GM12878 (cell line): ENCODE results near the gene TELO2. TPM values are rescaled to one million over a fixed set of nuclear protein-coding genes. Genes with fewer than 3 reads are reported as not detected.

Experiments
- ATAC-seq: fragments of 200-7000 bp; cut with Tn5 transposase; 3 replicates; pipeline ENCODE4 v1.9.1; 2020; ENCODE audit warnings: mild to moderate bottlenecking, moderate library complexity
- BruUV-seq: library from RNA; stranded (reverse); fragments of 400-500 nt; replicated peaks from 2 replicates; lab custom pipeline; 2021; lab: Mats Ljungman, UMichigan
- CTCF ChIA-PET: fragments of 300-600 bp; sonication (Branson Sonifier 250); formaldehyde crosslinking; extraction: SDS; loops from one replicate; lab custom pipeline; 2021; ENCODE audit warnings: inconsistent platforms; lab: Yijun Ruan, JAX
- POLR2A ChIA-PET: fragments of 350-600 bp; formaldehyde crosslinking; extraction: SDS; loops from one replicate; lab custom pipeline; 2021; ENCODE audit warnings: inconsistent platforms; lab: Charles Lee
- RAD21 ChIA-PET: fragments of 300-600 bp; sonication (Branson Sonifier 250); formaldehyde crosslinking; loops from one replicate; lab custom pipeline; 2023; ENCODE audit warnings: antibody characterized with exemption; ENCODE audit not compliant: unreplicated experiment; lab: Charles Lee
- SMC1A ChIA-PET: fragments of 300-600 bp; sonication (Branson Sonifier 250); formaldehyde crosslinking; loops from one replicate; lab custom pipeline; 2023; ENCODE audit not compliant: unreplicated experiment, uncharacterized antibody; lab: Charles Lee
- DNase-seq: peaks from one replicate; pipeline ENCODE4 v3.0.0-alpha.2; 2011; ENCODE audit warnings: low read depth, low spot score
- FAIRE-seq: peaks from 3 replicates; lab custom pipeline; 2011; peaks lifted over from hg19 to GRCh38; lab: Jason Lieb, UNC
- H2AFZ ChIP-seq: 2 replicates; pipeline ENCODE4 v1.6.0; 2011; ENCODE audit warnings: low read depth, low read length, control low read depth; ENCODE audit not compliant: control insufficient read depth
- H3K27ac ChIP-seq: 2 replicates; pipeline ENCODE4 v1.5.1; 2011; ENCODE audit warnings: control low read depth; ENCODE audit not compliant: control insufficient read depth, insufficient read depth
- H3K27me3 ChIP-seq, 2 experiments: replicated peaks in 1 of 2; 2 replicates each; pipeline versions ENCODE4 v1.6.0 to v1.6.1; 2011; ENCODE audit warnings: low read length in 1 of 2; ENCODE audit not compliant: control insufficient read depth in 2 of 2, insufficient read depth in 2 of 2
- H3K36me3 ChIP-seq, 2 experiments: 2 replicates each; pipeline ENCODE4 v1.5.1; 2011; ENCODE audit warnings: low read length in 1 of 2; ENCODE audit not compliant: control insufficient read depth in 2 of 2, insufficient read depth in 2 of 2
- H3K4me1 ChIP-seq: 2 replicates; pipeline ENCODE4 v1.6.1; 2011; ENCODE audit warnings: mild to moderate bottlenecking, low read length, moderate library complexity, mixed read lengths; ENCODE audit not compliant: control insufficient read depth, insufficient read depth
- H3K4me2 ChIP-seq: 2 replicates; pipeline ENCODE4 v1.6.0; 2011; ENCODE audit warnings: control low read depth; ENCODE audit not compliant: control insufficient read depth, insufficient read depth
- H3K4me3 ChIP-seq: fragments of 200-600 bp; sonication (generic); 2 replicates; pipeline ENCODE4 v1.5.1; 2016
- H3K79me2 ChIP-seq: 2 replicates; pipeline ENCODE4 v1.6.0; 2011; ENCODE audit warnings: low read length; ENCODE audit not compliant: control insufficient read depth, insufficient read depth
- H3K9ac ChIP-seq: 2 replicates; pipeline ENCODE4 v1.8.0; 2011; ENCODE audit warnings: low read length, control low read depth, mixed read lengths; ENCODE audit not compliant: control insufficient read depth, insufficient read depth
- H3K9me3 ChIP-seq: replicated peaks from 3 replicates; pipeline ENCODE4 v1.5.1; 2011; ENCODE audit warnings: mild to moderate bottlenecking, low read length; ENCODE audit not compliant: control insufficient read depth, insufficient read depth
- H4K20me1 ChIP-seq: 2 replicates; pipeline ENCODE4 v1.6.0; 2011; ENCODE audit not compliant: control insufficient read depth, insufficient read depth
- CBX3 ChIP-seq: fragments of 200-600 bp; sonication (generic); IDR thresholded peaks from 2 replicates; pipeline ENCODE4 v1.6.1; 2016; ENCODE audit warnings: low read depth, borderline replicate concordance
- EP300 ChIP-seq, 2 experiments: fragments of 150-350 bp in 1 of 2; IDR thresholded peaks; 2 replicates each; pipeline ENCODE4 v1.6.1; 2011 to 2012; ENCODE audit warnings: low read depth in 2 of 2, low read length in 2 of 2, borderline replicate concordance in 1 of 2, improper control_type of control experiment in 1 of 2, inconsistent platforms in 1 of 2; ENCODE audit not compliant: control insufficient read depth in 1 of 2
- ETV6 ChIP-seq, 2 experiments: fragments of 450-650 bp in 1 of 2; IDR thresholded peaks in 1 of 2; conservative IDR thresholded peaks in 1 of 2; 2 replicates each; pipeline ENCODE4 v1.6.1; 2014; ENCODE audit warnings: antibody characterized with exemption in 1 of 2, borderline replicate concordance in 1 of 2, low read depth in 1 of 2, mild to moderate bottlenecking in 1 of 2, moderate library complexity in 1 of 2
- HCFC1 ChIP-seq: fragments of 150-350 bp; IDR thresholded peaks from 2 replicates; pipeline ENCODE4 v1.6.1; 2014; ENCODE audit warnings: low read length
- HDAC6 ChIP-seq: fragments of 200-600 bp; sonication (generic); IDR thresholded peaks from one replicate; pipeline ENCODE4 v1.8.0; 2017; ENCODE audit warnings: antibody characterized with exemption; ENCODE audit not compliant: unreplicated experiment
- KAT2A ChIP-seq: conservative IDR thresholded peaks from 2 replicates; pipeline ENCODE4 v1.6.1; 2011; ENCODE audit warnings: low read depth, low read length; ENCODE audit not compliant: control insufficient read depth
- KDM1A ChIP-seq: fragments of 200-600 bp; sonication (generic); IDR thresholded peaks from 2 replicates; pipeline ENCODE4 v1.6.1; 2016; ENCODE audit warnings: borderline replicate concordance
- MEF2B ChIP-seq: fragments of 450-650 bp; IDR thresholded peaks from 2 replicates; pipeline ENCODE4 v1.6.1; 2018; ENCODE audit warnings: mild to moderate bottlenecking, moderate library complexity; ENCODE audit not compliant: partially characterized antibody, poor library complexity, severe bottlenecking
- NFYA ChIP-seq: IDR thresholded peaks from 2 replicates; pipeline ENCODE4 v1.6.1; 2011; ENCODE audit warnings: low read depth, mild to moderate bottlenecking, low read length, improper control_type of control experiment, borderline replicate concordance
- POLR2AphosphoS2 ChIP-seq: IDR thresholded peaks from 2 replicates; pipeline ENCODE4 v1.6.1; 2011; ENCODE audit warnings: low read depth, mild to moderate bottlenecking, low read length, improper control_type of control experiment, moderate library complexity
- RB1 ChIP-seq: fragments of 450-650 bp; formaldehyde crosslinking; IDR thresholded peaks from 2 replicates; pipeline ENCODE4 v1.6.1; 2017; ENCODE audit warnings: mild to moderate bottlenecking, borderline replicate concordance
- TBL1XR1 ChIP-seq: IDR thresholded peaks from 2 replicates; pipeline ENCODE4 v1.6.1; 2012; ENCODE audit warnings: low read depth, low read length, improper control_type of control experiment
- TCF3 ChIP-seq: IDR thresholded peaks from 2 replicates; pipeline ENCODE4 v1.6.1; 2012; ENCODE audit warnings: low read depth, mild to moderate bottlenecking, low read length, borderline replicate concordance; ENCODE audit not compliant: insufficient read depth
- ZBED1 ChIP-seq: IDR thresholded peaks from 2 replicates; pipeline ENCODE4 v1.6.1; 2016; ENCODE audit warnings: borderline replicate concordance
- ZZZ3 ChIP-seq: IDR thresholded peaks from 2 replicates; pipeline ENCODE4 v1.6.1; 2011; ENCODE audit warnings: low read depth; ENCODE audit not compliant: control insufficient read depth, insufficient read length
- WGBS: methylation state at CpG from one replicate; pipeline ENCODE4 v1.1.6; 2016; ENCODE audit warnings: low lambda C conversion rate; ENCODE audit not compliant: insufficient replicate concordance, insufficient coverage; ENCODE audit errors: missing lambda C conversion rate; 5-methylcytosine and 5-hydroxymethylcytosine counted together
- in situ Hi-C: fragments of 300-500 bp; cut with MboI; formaldehyde crosslinking; loops from 9 replicates; pipeline ENCODE4 v1.14.3; 2018; ENCODE audit warnings: mixed read lengths
- intact Hi-C: fragments of 100-400 bp; cut with micrococcal nuclease; formaldehyde crosslinking; loops from one replicate; pipeline ENCODE4 v1.14.2; 2022; ENCODE audit not compliant: unreplicated experiment
- polyA plus RNA-seq, 11 experiments: library from polyadenylated mRNA; depleted of rRNA in 4 of 11; unstranded in 6 of 11; stranded (reverse) in 5 of 11; fragments of >200 nt; fragmentation: Nextera tagmentation in 4 of 11; fragmentation: Illumina TruSeq in 1 of 11; extraction: Ambion mirVana in 4 of 11; extraction: Trizol in 1 of 11; gene quantifications; 1 replicate in 1 of 11; 2 replicates in 10 of 11; pipeline versions ENCODE4 v1.2.1 to v1.2.3, GENCODE V29; 2011 to 2016; ENCODE audit warnings: inconsistent platforms in 2 of 11, missing spikeins in 2 of 11, low read depth in 1 of 11
- total RNA-seq, 4 experiments: library from RNA; depleted of rRNA in 3 of 4; stranded (reverse); fragments of >200 nt in 3 of 4; fragmentation: Illumina TruSeq in 1 of 4; extraction: Trizol in 1 of 4; gene quantifications; 2 replicates each; pipeline versions ENCODE4 v1.2.1 to v1.2.3, GENCODE V29; 2013 to 2021
- TF ChIP-seq, protein P1 (sequence below): fragments of 450-650 bp; formaldehyde crosslinking; IDR thresholded peaks from 2 replicates; pipeline ENCODE4 v1.4.0; 2020; ENCODE audit warnings: mild to moderate bottlenecking, moderate library complexity
- TF ChIP-seq, protein P2 (sequence below): fragments of 450-650 bp; conservative IDR thresholded peaks from 2 replicates; pipeline ENCODE4 v1.6.1; 2017; ENCODE audit warnings: mild to moderate bottlenecking, moderate library complexity

The TELO2 gene
- total and polyA plus RNA-seq, 10 of the 15 experiments (the other 5 are each of a cell fraction or from before 2014, with no cell fraction given): 0.55 to 72.8 (median 18.6) TPM

DNA sequence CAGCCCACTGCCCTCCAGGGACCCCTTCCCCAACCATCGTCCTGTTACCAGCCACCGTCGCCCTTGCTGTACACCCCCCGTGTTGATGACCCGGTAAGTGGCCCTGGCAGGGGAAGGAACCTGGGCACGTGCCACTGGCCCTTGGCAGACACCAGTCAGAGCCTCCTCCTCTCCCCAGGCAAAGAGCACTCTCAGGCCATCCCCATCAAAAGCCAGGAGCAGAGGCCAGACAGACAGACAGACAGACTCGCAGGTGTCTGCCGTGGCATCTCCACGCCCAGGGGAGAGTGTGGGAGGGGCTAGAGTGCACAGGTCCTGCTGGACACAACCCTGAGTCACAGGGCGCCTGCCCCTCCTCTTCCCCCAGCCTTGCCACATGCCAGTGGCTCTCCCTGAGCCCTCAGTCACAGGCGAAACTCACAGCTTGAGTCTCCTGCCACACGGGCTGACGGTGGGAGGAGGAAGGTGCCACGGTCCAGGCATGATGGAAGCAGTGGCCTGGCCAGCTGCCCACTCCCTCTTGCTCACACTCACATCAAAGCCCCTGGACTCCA lies 26.1 kb upstream of the TELO2 start:
- POLR2A ChIA-PET: no interaction called here
- RAD21 ChIA-PET: no interaction called here
- FAIRE-seq: no peak
- TF ChIP-seq, protein P1, sequence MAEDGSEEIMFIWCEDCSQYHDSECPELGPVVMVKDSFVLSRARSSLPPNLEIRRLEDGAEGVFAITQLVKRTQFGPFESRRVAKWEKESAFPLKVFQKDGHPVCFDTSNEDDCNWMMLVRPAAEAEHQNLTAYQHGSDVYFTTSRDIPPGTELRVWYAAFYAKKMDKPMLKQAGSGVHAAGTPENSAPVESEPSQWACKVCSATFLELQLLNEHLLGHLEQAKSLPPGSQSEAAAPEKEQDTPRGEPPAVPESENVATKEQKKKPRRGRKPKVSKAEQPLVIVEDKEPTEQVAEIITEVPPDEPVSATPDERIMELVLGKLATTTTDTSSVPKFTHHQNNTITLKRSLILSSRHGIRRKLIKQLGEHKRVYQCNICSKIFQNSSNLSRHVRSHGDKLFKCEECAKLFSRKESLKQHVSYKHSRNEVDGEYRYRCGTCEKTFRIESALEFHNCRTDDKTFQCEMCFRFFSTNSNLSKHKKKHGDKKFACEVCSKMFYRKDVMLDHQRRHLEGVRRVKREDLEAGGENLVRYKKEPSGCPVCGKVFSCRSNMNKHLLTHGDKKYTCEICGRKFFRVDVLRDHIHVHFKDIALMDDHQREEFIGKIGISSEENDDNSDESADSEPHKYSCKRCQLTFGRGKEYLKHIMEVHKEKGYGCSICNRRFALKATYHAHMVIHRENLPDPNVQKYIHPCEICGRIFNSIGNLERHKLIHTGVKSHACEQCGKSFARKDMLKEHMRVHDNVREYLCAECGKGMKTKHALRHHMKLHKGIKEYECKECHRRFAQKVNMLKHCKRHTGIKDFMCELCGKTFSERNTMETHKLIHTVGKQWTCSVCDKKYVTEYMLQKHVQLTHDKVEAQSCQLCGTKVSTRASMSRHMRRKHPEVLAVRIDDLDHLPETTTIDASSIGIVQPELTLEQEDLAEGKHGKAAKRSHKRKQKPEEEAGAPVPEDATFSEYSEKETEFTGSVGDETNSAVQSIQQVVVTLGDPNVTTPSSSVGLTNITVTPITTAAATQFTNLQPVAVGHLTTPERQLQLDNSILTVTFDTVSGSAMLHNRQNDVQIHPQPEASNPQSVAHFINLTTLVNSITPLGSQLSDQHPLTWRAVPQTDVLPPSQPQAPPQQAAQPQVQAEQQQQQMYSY (CRISPR knock-in tag): no peak
- TF ChIP-seq KAT2A (no peak), CBX3 (no peak), MEF2B (no peak), HDAC6 (no peak), TCF3 (no peak), HCFC1 (no peak), ZZZ3 (no peak), ZBED1 (no peak), RB1 (no peak), ETV6 (conservative IDR thresholded peaks at IDR 0.05 in 1 of 2, IDR thresholded peaks at IDR 0.05 in 1 of 2; ENCODE audit: borderline replicate concordance in 1 of 2, low read depth in 1 of 2) (no peak), TBL1XR1 (no peak), NFYA (no peak), POLR2AphosphoS2 (no peak), EP300 (IDR thresholded peaks at IDR 0.05; ENCODE audit: borderline replicate concordance in 1 of 2, control insufficient read depth in 1 of 2, low read depth in 2 of 2, low read length in 2 of 2) (no peak), KDM1A (no peak)
- TF ChIP-seq, protein P2, sequence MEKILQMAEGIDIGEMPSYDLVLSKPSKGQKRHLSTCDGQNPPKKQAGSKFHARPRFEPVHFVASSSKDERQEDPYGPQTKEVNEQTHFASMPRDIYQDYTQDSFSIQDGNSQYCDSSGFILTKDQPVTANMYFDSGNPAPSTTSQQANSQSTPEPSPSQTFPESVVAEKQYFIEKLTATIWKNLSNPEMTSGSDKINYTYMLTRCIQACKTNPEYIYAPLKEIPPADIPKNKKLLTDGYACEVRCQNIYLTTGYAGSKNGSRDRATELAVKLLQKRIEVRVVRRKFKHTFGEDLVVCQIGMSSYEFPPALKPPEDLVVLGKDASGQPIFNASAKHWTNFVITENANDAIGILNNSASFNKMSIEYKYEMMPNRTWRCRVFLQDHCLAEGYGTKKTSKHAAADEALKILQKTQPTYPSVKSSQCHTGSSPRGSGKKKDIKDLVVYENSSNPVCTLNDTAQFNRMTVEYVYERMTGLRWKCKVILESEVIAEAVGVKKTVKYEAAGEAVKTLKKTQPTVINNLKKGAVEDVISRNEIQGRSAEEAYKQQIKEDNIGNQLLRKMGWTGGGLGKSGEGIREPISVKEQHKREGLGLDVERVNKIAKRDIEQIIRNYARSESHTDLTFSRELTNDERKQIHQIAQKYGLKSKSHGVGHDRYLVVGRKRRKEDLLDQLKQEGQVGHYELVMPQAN: no peak
- TF ChIP-seq, all 136 proteins: peak for 0
- H3K4me1 ChIP-seq: peaks cover 16% of the 10 kb centered on the region
- no peak overlapping the region for H3K27ac ChIP-seq
- no peaks in the 10 kb centered on the region for H3K9me3 ChIP-seq
- no peak overlapping the region for H2AFZ ChIP-seq
- no peak for DNase-seq
- ChIA-PET CTCF (no interaction called here), SMC1A (no interaction called here)
- H3K27me3 ChIP-seq: no peaks in the 10 kb centered on the region
- in situ Hi-C loops: no loop called here
- no TSS peak for BruUV-seq
- no peak overlapping the region for H3K4me2 ChIP-seq
- H3K79me2 ChIP-seq: peaks cover 36% of the 10 kb centered on the region
- WGBS: 82% methylated on average over 13 of the region's 14 CpGs
- intact Hi-C loops: no loop called here
- no peak overlapping the region for H3K4me3 ChIP-seq
- no peaks in the 10 kb centered on the region for H3K36me3 ChIP-seq
- no peak overlapping the region for H3K9ac ChIP-seq
- no peaks in the 10 kb centered on the region for H4K20me1 ChIP-seq
- no peak for ATAC-seq
